H1 (cell line): ENCODE measurements around the gene OCEL1. TPM values are rescaled to one million over a fixed set of nuclear protein-coding genes. Genes with fewer than 3 reads are reported as not detected.

Source experiments
- CTCF ChIA-PET: fragments of 300-600 bp; sonication (Branson Sonifier 250); formaldehyde crosslinking; loops from one replicate; lab custom pipeline; 2021; ENCODE audit not compliant: partially characterized antibody; lab: Charles Lee
- POLR2A ChIA-PET: fragments of 300-600 bp; sonication (Branson Sonifier 250); formaldehyde crosslinking; loops from one replicate; lab custom pipeline; 2021; ENCODE audit warnings: inconsistent platforms; ENCODE audit not compliant: partially characterized antibody; lab: Charles Lee
- DNase-seq, 2 experiments: peaks; one replicate each; pipeline versions ENCODE4 v3.0.0 to v3.0.0-alpha.2; 2010 to 2022; ENCODE audit warnings: low spot score in 2 of 2, low read depth in 1 of 2, mixed read lengths in 1 of 2
- FAIRE-seq: peaks from 2 replicates; lab custom pipeline; 2011; peaks lifted over from hg19 to GRCh38; lab: Jason Lieb, UNC
- H2AFZ ChIP-seq: 2 replicates; pipeline ENCODE4 v1.8.1; 2012; ENCODE audit warnings: low read length, inconsistent platforms
- H2AK5ac ChIP-seq: 2 replicates; pipeline ENCODE4 v1.6.1; 2013; ENCODE audit warnings: low read depth, low read length
- H2BK120ac ChIP-seq: replicated peaks from 2 replicates; pipeline ENCODE3; 2013; ENCODE audit warnings: low read depth, low read length, inconsistent platforms
- H2BK12ac ChIP-seq: 2 replicates; pipeline ENCODE4 v1.6.1; 2013; ENCODE audit warnings: low read depth, low read length
- H2BK15ac ChIP-seq: 2 replicates; pipeline ENCODE4 v1.6.1; 2013; ENCODE audit warnings: low read length
- H2BK20ac ChIP-seq: 2 replicates; pipeline ENCODE4 v1.6.1; 2013; ENCODE audit warnings: low read length
- H2BK5ac ChIP-seq: 2 replicates; pipeline ENCODE4 v1.6.1; 2013; ENCODE audit warnings: low read depth, low read length
- H3K14ac ChIP-seq: 2 replicates; pipeline ENCODE4 v1.6.1; 2013; ENCODE audit warnings: inconsistent platforms; ENCODE audit not compliant: insufficient read length
- H3K18ac ChIP-seq: 2 replicates; pipeline ENCODE4 v1.6.1; 2013; ENCODE audit warnings: low read length; ENCODE audit errors: extremely low read depth
- H3K23ac ChIP-seq: 2 replicates; pipeline ENCODE4 v1.6.1; 2013; ENCODE audit warnings: inconsistent platforms; ENCODE audit not compliant: insufficient read length
- H3K23me2 ChIP-seq: 2 replicates; pipeline ENCODE4 v1.6.1; 2013; ENCODE audit warnings: low read depth, low read length
- H3K27ac ChIP-seq: 2 replicates; pipeline ENCODE4 v1.6.1; 2011; ENCODE audit warnings: low read depth, low read length, inconsistent platforms
- H3K27me3 ChIP-seq, 4 experiments: replicated peaks in 1 of 4; 1 replicate in 1 of 4; 2 replicates in 3 of 4; pipeline versions ENCODE4 v1.6.1 to v1.8.1; 2011 to 2013; ENCODE audit warnings: low read length in 3 of 4, mild to moderate bottlenecking in 3 of 4, inconsistent platforms in 2 of 4, mixed read lengths in 2 of 4, moderate library complexity in 1 of 4; ENCODE audit not compliant: control insufficient read depth in 3 of 4, insufficient read depth in 3 of 4; ENCODE audit errors: extremely low read depth in 1 of 4
- H3K36me3 ChIP-seq, 4 experiments: 2 replicates each; pipeline versions ENCODE4 v1.6.1 to v1.8.1; 2011 to 2013; ENCODE audit warnings: mild to moderate bottlenecking in 4 of 4, low read length in 3 of 4, moderate library complexity in 2 of 4, control low read depth in 1 of 4, inconsistent platforms in 1 of 4; ENCODE audit not compliant: insufficient read depth in 4 of 4, control insufficient read depth in 2 of 4
- H3K4ac ChIP-seq: replicated peaks from 2 replicates; pipeline ENCODE3; 2013; ENCODE audit warnings: low read length, low read depth, mixed read lengths, inconsistent platforms; ENCODE audit not compliant: insufficient read length
- H3K4me1 ChIP-seq, 4 experiments: replicated peaks in 1 of 4; 1 replicate in 1 of 4; 2 replicates in 3 of 4; pipeline versions ENCODE4 v1.6.1 to v1.8.1; 2011 to 2013; ENCODE audit warnings: low read length in 3 of 4, inconsistent platforms in 2 of 4, mixed read lengths in 1 of 4; ENCODE audit not compliant: insufficient read depth in 4 of 4, control insufficient read depth in 3 of 4
- H3K4me2 ChIP-seq, 2 experiments: 2 replicates each; pipeline versions ENCODE4 v1.6.1 to v1.8.1; 2011 to 2013; ENCODE audit warnings: low read depth in 2 of 2, low read length in 2 of 2, control low read depth in 1 of 2, inconsistent platforms in 1 of 2, mild to moderate bottlenecking in 1 of 2; ENCODE audit not compliant: insufficient read depth in 1 of 2
- H3K4me3 ChIP-seq, 4 experiments: fragments of 200-600, 300-600 bp in 1 of 4; sonication (generic), shearing (Covaris generic), sonication (Bioruptor Twin) in 1 of 4; 2 replicates each; pipeline versions ENCODE4 v1.5.1 to v1.8.1; 2011 to 2016; ENCODE audit warnings: low read length in 4 of 4, low read depth in 3 of 4, control low read depth in 2 of 4, inconsistent platforms in 2 of 4, mild to moderate bottlenecking in 2 of 4, mixed read lengths in 1 of 4, moderate library complexity in 1 of 4; ENCODE audit not compliant: insufficient read depth in 2 of 4; ENCODE audit errors: extremely low read depth in 1 of 4
- H3K56ac ChIP-seq: replicated peaks from 2 replicates; pipeline ENCODE3; 2013; ENCODE audit warnings: low read depth, mild to moderate bottlenecking, mixed read lengths, low read length, inconsistent platforms; ENCODE audit not compliant: insufficient read length
- H3K79me1 ChIP-seq: 2 replicates; pipeline ENCODE4 v1.6.1; 2013; ENCODE audit warnings: low read depth, low read length, control low read depth
- H3K79me2 ChIP-seq, 2 experiments: 2 replicates each; pipeline versions ENCODE4 v1.6.1 to v1.8.1; 2012 to 2013; ENCODE audit warnings: low read length in 2 of 2, mild to moderate bottlenecking in 2 of 2, inconsistent platforms in 1 of 2; ENCODE audit not compliant: insufficient read depth in 2 of 2, control insufficient read depth in 1 of 2
- H3K9ac ChIP-seq, 4 experiments: replicated peaks in 1 of 4; 1 replicate in 1 of 4; 2 replicates in 3 of 4; pipeline versions ENCODE4 v1.6.1 to v1.8.1; 2011 to 2013; ENCODE audit warnings: low read depth in 3 of 4, low read length in 3 of 4, control low read depth in 2 of 4, mild to moderate bottlenecking in 2 of 4, moderate library complexity in 2 of 4, inconsistent platforms in 1 of 4; ENCODE audit errors: extremely low read depth in 1 of 4
- H3K9me3 ChIP-seq, 2 experiments: 2 replicates each; pipeline versions ENCODE4 v1.6.1 to v1.8.1; 2012 to 2013; ENCODE audit warnings: mild to moderate bottlenecking in 2 of 2, moderate library complexity in 2 of 2, control low read depth in 1 of 2, inconsistent platforms in 1 of 2, low read depth in 1 of 2, low read length in 1 of 2, mixed read lengths in 1 of 2; ENCODE audit not compliant: insufficient read depth in 2 of 2
- H4K20me1 ChIP-seq, 2 experiments: replicated peaks in 1 of 2; 2 replicates each; pipeline versions ENCODE3 to v1.8.1; 2011 to 2013; ENCODE audit warnings: inconsistent platforms in 2 of 2, low read length in 2 of 2, mild to moderate bottlenecking in 1 of 2; ENCODE audit not compliant: insufficient read depth in 2 of 2, control insufficient read depth in 1 of 2
- H4K5ac ChIP-seq: 2 replicates; pipeline ENCODE4 v1.6.1; 2013; ENCODE audit warnings: low read length, low read depth, mixed read lengths, inconsistent platforms; ENCODE audit not compliant: insufficient read length
- H4K8ac ChIP-seq: 2 replicates; pipeline ENCODE4 v1.8.0; 2013; ENCODE audit warnings: mild to moderate bottlenecking, moderate library complexity, low read length, inconsistent platforms; ENCODE audit not compliant: insufficient read depth; ENCODE audit errors: extremely low read depth
- H4K91ac ChIP-seq: replicated peaks from 2 replicates; pipeline ENCODE3; 2013; ENCODE audit warnings: low read length, mixed read lengths, inconsistent platforms; ENCODE audit not compliant: insufficient read length
- E2F6 ChIP-seq: IDR thresholded peaks from 2 replicates; pipeline ENCODE4 v1.6.1; 2012; ENCODE audit warnings: inconsistent platforms
- JUN ChIP-seq: IDR thresholded peaks from 2 replicates; pipeline ENCODE4 v1.6.1; 2011; ENCODE audit warnings: low read depth, mild to moderate bottlenecking, improper control_type of control experiment, low read length
- MAFK ChIP-seq: IDR thresholded peaks from 2 replicates; pipeline ENCODE4 v1.6.1; 2012; ENCODE audit warnings: low read depth, mild to moderate bottlenecking, improper control_type of control experiment, low read length
- SIRT6 ChIP-seq: IDR thresholded peaks from one replicate; pipeline ENCODE4 v1.7.1; 2012; ENCODE audit warnings: low read length, inconsistent platforms
- SIX5 ChIP-seq: IDR thresholded peaks from 2 replicates; pipeline ENCODE4 v1.6.1; 2011; ENCODE audit warnings: mild to moderate bottlenecking, low read depth, low read length
- WGBS, 2 experiments: shearing (Covaris generic) in 1 of 2; methylation state at CpG; one replicate each; pipeline versions ENCODE4 v1.1.6 to v1.1.7; 2013 to 2015; ENCODE audit warnings: low lambda C conversion rate in 2 of 2, mixed read lengths in 2 of 2, inconsistent platforms in 1 of 2, low coverage in 1 of 2, missing lambda C conversion rate in 1 of 2; ENCODE audit not compliant: insufficient replicate concordance in 2 of 2, insufficient coverage in 1 of 2, insufficient read length in 1 of 2; ENCODE audit errors: extremely low coverage in 1 of 2, missing lambda C conversion rate in 1 of 2; 5-methylcytosine and 5-hydroxymethylcytosine counted together
- polyA plus RNA-seq, 7 experiments: library from polyadenylated mRNA; depleted of rRNA in 3 of 7; stranded (reverse) in 5 of 7; unstranded in 2 of 7; fragments of >200 nt in 5 of 7; fragments of 200-250 nt in 2 of 7; gene quantifications; 1 replicate in 5 of 7; 2 replicates in 1 of 7; 4 replicates in 1 of 7; pipeline versions ENCODE4 v1.2.1 to v1.2.3, GENCODE V29; 2011 to 2013; ENCODE audit warnings: missing spikeins in 2 of 7, mixed read lengths in 2 of 7
- total RNA-seq: library from RNA; stranded (reverse); fragmentation: NEBNext Ultra II Directional; extraction: Animal tissue kit (Norgen Biotek cat#: 25700); gene quantifications from 2 replicates; pipeline ENCODE4 v1.2.1, GENCODE V29; 2021

The OCEL1 gene
- total and polyA plus RNA-seq, 2 of the 8 experiments (the other 6 are each of a cell fraction or from before 2014, with no cell fraction given) = 13.3 to 32.6 TPM

- TF ChIP-seq SIRT6 (no peak), SIX5 (no peak), JUN (no peak), MAFK (no peak), E2F6 (no peak)
- no peak overlapping the region for H4K8ac ChIP-seq
- H2BK12ac ChIP-seq = no peak overlapping the region
- POLR2A ChIA-PET = interaction anchor here (1.5 to 12.8 kb wide), 4 partner anchors 10 to 25 kb away, joined by 6 to 113 read pairs (median 12); partner anchors contain the start of gene ANKLE1
- H4K20me1 ChIP-seq = no peaks in the 10 kb centered on the region
- H3K36me3 ChIP-seq = peaks cover 5 to 18% (median 13%) of the 10 kb centered on the region in 4 experiments; a peak in 5 of 8 replicates
- FAIRE-seq = no peak
- no peaks in the 10 kb centered on the region for H3K23me2 ChIP-seq
- H2BK5ac ChIP-seq = no peak overlapping the region
- DNase-seq = no peak
- no peak overlapping the region for H3K27ac ChIP-seq
- no peak overlapping the region for H2BK120ac ChIP-seq
- WGBS, 2 experiments = 93% methylated on average over 13 of the region's 13 CpGs; no CpG with 5 or more reads in 1 of the 2 experiments
- H3K4ac ChIP-seq = no peak overlapping the region
- no peak overlapping the region for H4K91ac ChIP-seq
- no peak overlapping the region for H2BK20ac ChIP-seq
- H3K14ac ChIP-seq = no peak overlapping the region
- no peak overlapping the region for H3K23ac ChIP-seq
- H3K79me1 ChIP-seq = no peaks in the 10 kb centered on the region; the same call in 1 of the 2 replicates
- H3K56ac ChIP-seq = no peak overlapping the region
- H2AK5ac ChIP-seq = no peak overlapping the region
- no peak overlapping the region for H2BK15ac ChIP-seq
- peaks cover 0 to 8% (median 2%) of the 10 kb centered on the region in 4 experiments; a peak in 5 of 7 replicates for H3K4me1 ChIP-seq
- no peak overlapping the region for H4K5ac ChIP-seq
- H2AFZ ChIP-seq = no peak overlapping the region
- no peak overlapping the region for H3K9ac ChIP-seq
- H3K18ac ChIP-seq = no peak overlapping the region
- no peak overlapping the region; a peak in 1 of 4 replicates for H3K4me2 ChIP-seq
- no peaks in the 10 kb centered on the region for H3K27me3 ChIP-seq
- no peaks in the 10 kb centered on the region for H3K9me3 ChIP-seq
- H3K4me3 ChIP-seq = no peak overlapping the region
- H3K79me2 ChIP-seq = peaks cover 3 to 12% of the 10 kb centered on the region in 2 experiments; a peak in 3 of 4 replicates
- CTCF ChIA-PET = no interaction called here
These were observed 42.7 kb downstream of the OCEL1 start for GRCh38 chr19:17268754-17269153.
